Dedifferentiated amniotic fluid mesenchymal stem cell (primary cell): ENCODE results near the gene TCF23.

ENCODE experiments used
- DNase-seq: peaks from one replicate; pipeline ENCODE4 v3.0.0-alpha.2; 2016; ENCODE audit errors: extremely low spot score

Gene TCF23

DNA sequence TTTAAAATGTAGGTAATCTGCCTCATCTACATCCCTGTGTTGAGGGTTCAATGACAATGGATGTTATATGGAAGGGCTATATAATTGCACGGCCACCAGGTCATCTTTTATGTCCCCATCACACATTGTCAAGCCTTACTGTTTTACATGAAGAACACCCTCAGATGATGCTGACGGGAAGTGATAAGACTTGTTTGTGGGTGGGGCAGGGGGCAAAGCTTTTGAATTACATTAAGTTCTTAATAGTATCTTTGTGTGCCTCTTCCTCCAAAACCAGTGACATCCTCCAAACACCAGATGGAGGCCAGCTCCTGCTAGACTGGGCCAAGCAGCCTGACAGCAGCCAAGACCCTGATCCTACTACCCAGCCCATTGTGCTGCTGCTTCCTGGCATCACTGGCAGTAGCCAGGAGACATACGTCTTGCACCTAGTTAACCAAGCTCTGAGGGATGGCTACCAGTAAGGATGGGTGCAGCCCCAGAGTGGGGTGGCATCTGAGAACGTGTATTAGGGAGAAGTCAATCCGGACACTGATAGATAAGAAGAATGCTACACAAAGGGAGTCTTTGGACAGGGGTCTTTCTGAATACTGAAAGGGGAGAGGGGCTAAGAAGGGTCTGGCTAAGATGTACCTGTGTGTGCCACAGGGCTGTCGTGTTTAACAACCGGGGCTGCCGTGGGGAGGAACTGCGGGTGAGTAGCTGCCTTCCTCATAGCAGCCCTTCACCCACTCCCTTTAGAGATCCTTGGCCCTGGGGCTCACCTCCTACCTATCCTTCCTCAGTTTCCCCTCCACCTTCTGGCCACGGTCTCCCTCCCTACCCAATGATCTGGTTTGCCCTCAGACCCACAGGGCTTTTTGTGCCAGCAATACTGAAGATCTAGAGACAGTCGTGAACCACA is 19.9 kb upstream of the TCF23 start:
- DNase-seq: no peak

DNA sequence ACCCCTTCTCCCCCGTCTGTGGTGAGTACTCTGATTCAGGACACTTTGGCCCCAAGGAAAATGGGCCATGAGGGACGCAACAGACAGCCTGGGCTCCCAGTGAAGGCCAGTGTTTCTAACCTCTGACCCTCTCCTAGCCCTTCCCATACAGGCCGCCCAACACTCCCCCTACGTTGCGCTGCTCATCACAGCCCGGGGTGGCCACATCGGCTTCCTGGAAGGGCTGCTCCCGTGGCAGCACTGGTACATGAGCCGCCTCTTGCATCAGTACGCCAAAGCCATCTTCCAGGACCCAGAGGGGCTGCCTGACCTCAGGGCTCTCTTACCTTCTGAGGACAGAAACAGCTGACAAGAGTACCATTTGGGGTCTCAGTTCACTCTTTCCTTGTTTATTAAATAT is 18.4 kb upstream of the TCF23 start:
- no peak for DNase-seq

DNA sequence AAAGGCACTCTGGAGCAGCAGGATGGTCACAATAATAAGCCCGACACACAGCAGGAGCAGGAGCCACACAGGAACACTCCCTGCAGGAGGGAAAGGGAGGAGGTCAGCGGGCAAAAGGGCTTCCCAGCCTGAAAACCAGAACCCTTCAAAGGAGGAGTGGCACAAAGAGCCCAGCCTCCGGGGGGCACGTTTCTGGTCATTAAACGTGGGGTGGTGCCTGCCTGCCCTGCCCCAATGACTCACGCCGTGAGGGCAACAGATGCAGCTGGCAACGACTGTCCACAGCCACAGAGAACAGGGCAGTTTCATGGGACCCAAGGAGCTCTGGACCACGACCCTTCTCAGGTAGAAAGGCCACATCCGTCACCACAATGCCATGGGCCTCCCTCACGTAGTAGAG is 17.4 kb upstream of the TCF23 start:
- no peak for DNase-seq

DNA sequence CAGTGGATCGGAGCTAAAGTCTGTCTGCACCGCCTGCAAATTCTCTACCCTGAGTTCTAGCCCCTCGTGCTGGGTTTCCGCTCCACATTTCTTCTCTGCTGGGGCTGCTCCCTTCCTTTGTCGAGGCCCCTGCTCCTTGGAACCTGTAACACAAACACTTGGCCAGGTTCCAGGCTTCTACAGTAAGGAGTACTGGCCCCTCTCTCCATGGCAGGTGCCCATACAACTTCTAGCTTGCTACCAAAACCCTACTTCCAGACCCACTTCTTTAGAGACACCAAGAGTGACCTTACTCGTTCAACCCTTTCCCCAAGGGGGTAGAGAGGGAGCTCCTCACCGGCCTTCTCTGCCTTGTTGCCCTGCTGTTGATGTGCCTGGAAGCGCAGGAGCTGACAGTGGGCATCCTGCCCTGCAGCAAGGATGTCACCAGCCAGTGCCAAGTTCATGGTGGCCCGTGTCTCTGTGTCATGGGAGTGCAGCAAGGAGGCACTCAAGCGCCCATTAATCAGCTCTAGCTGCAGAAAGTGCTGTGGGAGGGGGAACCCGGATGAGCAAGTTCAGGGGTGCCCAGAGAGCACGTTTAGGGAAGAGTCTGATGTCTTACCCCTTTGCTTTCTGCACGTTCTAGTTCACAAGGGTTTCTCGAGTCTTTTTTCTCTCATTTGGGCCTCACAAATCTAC is 15.5 kb upstream of the TCF23 start:
- DNase-seq: no peak

DNA sequence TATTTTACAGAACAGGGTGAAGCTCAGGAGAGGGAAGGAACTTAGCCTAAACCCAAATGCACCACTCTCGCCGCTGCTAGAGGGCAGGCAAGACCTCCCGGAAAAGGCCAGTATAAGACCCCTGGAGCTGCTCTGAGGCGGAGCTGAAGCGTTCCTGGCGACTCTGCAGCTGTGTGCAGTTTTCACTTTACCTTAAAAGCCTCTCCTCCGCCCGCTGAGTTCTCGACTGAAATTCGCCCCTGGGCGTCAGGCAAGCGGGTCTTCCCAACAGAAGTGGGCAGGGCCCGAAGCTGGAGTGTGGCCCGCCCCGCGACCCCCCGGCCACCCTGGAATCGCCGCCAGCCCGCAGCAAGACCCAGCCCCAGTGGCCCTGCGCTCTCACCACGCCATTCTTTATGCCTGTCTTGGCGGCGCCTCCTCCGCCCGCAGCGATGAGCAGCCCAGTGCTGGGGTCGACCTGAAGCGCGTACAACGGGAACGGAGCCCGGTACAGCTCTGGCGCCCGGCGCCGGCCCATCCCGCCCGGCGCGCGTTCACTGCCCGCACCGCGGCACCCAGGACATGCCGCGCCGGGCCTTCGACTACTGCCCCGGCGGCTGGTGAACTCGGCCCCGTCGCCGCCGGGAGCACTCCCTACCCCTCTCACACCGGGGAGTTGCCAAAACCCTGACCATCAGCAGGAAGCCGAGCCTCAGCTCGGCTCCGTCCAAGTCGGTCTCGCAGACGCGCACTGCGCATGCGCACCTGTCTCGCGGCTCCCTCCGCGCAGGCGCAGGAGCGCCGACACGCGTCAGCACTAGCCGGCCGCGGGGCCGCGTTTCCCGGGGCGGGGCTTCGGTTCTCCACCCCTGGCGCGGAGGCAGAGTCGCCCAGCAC is 14.7 kb upstream of the TCF23 start, which contains the start of gene PREB:
TSS of gene PREB (minus strand) at position 732 of the 876 bp plus-strand sequence. CDS start at position 517, 215 bp downstream.
- peak; percentile 91 for DNase-seq

DNA sequence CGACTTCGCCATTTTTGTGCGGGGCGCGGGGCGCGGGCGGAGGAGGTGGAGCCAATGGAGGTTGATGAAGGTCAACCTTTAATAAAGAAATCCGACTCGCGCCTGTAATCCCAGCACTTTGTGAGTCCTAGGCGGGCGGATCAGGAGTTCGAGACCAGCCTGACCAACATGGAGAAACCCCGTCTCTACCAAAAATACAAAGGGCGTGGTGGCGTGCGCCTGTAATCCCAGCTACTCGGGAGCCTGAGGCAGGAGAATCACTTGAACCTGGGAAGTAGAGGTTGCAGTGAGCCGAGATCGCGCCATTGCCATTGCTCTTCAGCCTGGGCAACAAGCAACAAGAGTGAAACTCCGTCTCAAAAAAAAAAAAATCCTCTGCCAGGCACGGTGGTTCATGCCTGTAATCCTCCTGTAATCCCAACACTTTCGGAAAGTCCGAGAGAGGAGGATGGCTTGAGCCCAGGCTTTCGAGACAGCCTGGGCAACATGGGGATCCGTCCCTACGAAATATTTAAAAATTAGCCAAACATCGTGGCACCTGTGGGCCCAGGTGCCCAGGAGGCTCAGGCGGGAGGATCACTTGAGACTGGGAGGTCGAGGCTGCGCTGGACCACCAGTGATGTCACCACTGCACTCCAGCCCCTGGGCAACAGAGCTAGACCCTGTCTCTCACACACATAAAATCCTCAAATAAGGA is 13.9 kb upstream of the TCF23 start:
- no peak for DNase-seq

DNA sequence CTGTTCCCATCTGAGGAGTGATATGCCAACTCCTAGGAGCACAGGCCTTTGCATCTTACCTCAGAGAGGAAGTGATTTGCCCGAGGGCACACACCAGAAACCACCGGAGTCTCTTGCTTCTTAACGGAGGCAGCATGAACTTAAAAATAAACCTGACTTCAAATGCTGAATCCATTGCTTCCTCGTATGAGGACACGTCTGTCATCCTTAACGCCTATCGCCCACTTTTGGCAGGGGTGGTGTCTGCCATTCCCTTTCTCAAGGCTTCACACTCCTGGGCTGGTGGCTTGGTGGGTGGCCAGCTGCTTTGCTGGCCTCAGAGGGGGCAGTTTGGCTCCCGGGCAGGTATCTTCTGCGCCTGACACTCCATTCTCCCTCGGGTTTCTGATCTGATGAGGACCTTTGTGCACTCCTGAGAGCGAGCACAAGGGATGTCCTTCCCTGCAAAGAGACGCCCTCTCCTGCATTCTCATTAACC is 13.3 kb upstream of the TCF23 start:
- no peak for DNase-seq

DNA sequence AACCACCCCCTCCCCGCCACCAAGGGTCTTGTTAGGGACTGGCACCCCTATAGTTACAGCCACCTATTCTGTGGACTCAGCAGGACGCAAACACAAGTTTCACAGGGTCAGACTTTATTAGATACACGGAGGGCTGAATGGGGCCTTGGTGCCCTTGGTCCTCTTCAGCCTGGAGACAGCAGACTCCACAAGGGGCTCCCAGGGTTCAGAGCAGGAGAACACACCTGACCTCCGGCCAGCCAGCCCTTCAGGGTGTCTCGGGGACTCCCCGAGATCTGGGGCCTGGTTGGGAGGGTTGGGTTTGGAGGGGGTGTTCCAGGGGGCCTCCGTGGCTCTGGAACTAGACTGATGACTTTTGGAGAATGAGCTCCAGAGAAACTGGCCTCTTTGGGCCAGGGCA is 12.1 kb upstream of the TCF23 start:
- no peak for DNase-seq

DNA sequence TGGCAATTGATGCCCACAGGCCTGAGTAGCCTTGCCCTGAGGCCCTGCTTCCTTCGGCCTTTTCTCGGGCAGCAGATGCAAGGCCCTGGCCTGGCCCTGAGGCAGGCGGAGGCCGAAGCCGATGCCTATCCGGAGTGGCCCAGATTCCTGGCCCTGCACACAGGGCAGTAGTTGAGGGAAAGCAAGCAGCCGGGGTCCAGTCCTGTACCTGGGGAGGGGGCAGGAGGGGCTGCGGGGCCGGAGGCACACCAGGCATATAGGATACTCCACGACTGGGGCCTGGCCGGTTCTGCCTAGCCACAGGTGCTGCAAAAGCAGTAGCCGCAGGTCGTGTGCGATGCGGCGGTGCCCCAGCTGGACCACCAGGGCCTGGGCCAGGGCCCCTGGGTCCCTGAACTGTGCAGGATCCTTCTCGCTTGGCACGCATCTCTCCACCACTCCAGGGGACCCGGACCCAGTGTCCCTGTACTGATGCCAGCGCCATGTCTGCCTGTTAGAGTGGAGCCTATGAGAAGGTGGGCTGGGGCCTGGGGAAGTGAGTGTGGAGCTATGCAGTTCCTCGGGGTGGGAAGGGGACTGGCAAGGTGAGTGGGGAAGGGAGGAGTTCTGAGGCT is 11.4 kb upstream of the TCF23 start:
- no peak for DNase-seq

DNA sequence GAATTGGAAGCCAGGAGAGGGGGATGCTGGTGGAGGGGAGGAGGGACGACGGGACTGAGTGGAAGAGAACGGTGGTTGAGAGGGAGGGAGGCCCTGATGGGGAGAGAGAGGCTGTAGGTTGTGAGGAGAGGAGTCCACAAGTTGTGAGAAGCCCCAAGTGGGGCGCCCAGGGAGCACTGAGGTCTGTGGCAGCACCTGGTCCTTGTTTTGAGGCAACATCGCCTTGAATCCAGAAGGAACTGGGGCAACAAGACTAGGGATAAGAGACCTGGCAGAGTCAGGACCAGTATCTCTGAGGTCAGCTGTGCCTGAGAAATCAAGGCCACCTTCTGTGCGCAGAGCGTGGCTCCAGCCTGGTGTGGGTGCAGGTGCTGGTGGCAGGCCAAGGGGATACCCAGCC is 10.7 kb upstream of the TCF23 start:
- no peak for DNase-seq

DNA sequence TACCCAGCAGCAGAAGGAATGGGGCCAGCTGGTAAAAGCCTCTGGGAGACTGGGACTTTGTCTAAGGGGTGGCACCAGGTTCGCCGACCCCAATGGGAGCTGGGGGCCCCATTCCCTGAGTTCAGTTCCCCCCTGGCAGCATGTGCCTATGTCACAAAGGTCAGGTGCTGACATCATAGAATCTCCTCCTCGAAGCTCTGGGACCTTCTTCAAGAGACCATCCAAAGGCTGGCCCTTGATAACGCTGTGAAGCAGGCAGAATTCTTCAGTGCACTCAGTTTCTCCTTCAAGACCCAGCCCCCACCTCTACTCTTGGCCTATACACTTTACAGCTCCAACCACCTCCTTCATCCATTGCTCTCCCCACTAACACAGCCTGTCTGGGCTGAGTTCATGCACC is 9.5 kb upstream of the TCF23 start, which contains the start of gene PRR30:
TSS of gene PRR30 (minus strand) at position 101 of the 400 bp plus-strand sequence. CDS start 1,081 bp downstream, outside the sequence.
- no peak for DNase-seq

DNA sequence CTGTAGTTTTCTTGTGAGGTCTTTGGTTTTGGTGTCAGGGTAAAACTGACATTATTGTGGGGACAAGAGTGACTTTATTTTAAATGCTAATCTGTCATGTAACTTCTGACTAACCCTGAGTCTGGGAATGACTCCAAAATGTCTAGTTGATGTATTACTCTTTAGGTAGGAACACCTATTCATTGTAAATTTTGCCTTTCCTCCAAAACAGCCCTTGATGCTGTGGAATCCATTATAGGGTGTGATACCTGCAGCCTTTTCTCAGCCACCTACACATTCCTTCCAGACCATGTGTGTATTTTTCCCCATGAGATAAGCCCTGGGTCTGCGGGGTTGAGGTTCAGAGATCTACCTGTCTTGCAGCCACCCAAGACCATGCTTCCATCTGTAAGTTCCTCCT is 5.5 kb upstream of the TCF23 start:
- DNase-seq: no peak

DNA sequence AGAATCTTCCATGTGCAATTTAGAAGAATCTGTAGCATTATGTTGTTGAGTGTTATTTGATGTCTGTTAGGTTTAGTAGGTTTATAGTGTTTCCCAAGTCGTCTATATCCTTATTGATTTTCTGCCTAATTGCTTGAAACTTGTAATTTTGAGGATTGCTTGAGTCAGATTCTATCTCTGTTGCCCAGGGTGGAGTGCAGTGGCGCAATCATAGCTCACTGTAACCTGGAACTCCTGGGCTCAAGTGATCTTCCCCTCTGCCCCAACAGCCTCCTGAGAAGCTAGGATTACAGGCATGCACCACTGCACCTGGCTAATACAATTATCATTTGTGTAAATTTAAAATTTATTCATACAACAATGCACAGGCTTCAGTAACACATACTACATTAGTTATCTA is 3.1 kb upstream of the TCF23 start:
- DNase-seq: no peak

DNA sequence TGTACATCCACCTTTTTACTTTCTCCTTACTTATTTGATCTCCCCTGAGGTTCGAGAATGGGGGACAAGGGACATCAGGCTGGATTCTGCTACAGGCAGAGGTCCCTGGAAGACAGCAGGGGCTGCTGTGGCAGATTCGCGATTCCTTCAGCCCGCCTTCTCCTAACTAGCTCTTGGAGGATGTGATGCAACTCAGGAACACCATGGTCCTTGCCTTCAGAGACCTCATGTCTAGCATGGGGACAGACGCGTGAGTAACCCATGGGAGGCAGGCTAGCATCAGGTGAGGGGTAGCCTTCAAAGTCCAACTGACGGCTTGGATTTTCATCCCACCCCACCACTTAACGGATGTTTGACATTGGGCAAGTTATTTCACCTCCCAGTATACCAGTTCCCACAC is 869 bp upstream of the TCF23 start:
- DNase-seq: no peak

DNA sequence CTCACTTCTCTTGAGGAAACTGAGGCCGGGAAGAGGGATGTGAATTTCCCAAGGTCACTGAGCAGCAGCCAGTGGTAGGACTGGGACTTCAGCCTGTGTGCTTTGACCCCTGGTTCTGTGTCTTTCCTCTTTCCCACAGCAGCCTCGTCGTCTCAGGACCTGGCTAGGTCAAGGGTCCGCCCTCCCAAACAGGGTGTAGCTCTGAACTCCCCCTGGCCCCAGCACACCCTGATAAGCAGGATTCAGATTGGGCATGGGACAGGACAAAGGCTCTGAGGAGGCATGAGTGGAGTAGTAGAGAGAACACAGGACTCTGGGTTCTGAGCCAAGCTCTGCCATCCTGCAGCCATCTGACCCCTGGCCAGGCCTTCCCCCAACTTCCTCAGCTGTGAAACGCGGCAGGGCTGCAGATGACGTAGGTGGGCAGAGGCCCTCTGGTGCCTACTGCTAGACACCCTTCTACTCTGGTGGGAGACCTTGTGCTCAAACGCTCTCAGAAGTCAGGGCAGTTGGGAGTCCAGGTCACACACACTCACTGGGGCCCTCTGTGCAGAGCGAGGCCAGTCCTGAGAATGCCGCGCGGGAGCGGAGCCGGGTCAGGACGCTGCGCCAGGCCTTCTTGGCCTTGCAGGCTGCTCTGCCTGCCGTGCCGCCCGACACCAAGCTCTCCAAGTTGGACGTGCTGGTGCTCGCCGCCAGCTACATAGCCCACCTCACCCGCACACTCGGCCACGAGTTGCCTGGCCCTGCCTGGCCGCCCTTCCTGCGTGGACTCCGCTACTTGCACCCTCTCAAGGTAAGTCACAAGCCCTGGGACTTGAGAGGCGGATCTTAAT is 984 bp downstream of the TCF23 start:
- no peak for DNase-seq

DNA sequence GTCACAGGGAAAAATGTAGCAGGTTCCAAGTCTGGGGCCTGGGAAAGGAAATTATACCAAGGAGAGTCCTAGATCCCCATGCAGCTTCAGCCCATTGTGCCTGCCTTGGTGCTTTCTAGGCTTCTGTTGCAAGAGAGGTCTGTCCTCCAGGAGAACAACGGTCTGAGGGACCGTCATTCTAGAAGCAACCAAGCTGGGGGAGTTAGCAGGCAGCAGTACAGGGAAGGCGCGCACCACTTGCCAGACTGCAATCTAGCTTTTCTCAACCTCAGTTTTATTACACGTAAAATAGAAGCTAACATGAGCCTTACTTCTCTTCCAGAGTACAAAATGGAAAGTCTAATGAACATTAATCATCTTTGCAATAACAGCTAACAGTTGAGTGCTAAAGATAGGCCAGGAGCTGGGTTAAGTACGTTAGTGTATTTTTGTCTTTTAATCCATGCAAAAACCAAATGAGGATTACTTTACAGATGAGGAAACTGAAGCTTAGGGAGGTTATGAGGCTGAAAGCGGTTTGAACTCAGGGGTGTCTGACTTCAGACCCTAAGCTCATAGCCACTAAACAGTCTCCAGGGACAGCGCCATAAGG is 1.9 kb downstream of the TCF23 start:
- no peak for DNase-seq

DNA sequence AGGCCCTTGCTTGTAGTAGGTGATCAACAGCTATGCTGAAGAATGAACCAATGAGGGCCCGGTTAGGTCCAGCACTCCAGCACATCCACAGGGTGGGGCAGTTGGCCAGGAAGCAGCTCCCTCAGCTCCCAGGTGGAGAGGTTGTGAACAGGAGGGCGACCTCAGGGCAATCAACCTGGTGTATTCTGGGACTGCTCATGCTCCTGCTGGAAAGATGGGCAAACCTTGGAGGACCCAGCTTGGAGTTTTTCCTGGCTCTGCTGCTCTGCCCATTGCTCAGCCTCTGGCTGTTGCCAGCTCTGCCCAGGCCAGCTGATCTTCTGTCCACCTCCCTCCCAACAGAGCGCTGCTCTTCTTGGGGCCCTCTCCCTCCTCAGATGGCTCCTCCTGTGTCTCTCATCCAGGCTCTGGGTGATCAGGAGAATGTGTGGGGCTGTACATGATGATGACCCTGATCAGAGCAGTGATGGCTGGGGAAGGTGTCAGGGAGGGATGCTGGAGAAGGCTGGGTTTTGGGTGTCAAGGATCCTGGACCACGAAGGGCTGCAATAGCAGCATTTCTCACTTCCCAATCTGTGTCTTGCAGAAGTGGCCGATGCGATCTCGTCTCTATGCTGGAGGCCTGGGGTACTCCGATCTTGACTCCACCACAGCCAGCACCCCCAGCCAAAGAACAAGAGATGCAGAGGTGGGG is 3.4 kb downstream of the TCF23 start:
- no peak for DNase-seq

DNA sequence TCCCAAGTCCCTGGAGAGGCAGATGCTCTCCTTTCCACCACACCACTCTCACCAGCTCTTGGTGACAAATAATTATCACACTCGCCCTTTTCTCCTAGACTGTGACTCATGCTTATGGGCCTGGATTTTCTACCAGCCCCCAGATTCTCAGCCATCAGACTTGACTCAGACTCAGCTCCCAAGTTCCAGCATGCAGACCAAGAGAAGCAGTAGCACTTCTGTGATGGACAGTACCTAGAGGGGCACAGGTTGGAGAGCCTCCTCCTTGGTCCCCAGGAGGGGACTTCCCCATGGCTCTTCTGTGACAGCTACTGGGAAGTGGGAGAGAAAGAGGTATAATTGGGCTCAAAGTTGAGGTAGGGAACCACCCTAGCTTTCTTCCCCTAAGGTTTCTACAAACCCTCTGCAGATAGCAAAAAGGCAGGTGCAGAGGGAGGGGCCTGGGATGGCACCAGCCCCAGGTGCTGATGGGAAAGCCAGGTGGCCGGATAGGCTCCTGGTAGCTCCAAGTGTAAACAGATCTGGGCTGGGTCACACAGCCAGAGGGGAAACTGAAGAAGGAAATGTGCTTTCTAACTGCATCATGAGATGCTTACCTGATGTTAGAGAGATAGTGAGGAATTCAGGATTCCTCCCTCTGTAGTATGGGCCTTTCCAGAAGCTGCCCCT is 4.1 kb downstream of the TCF23 start:
- no peak for DNase-seq
